ENCODE measurements around the gene ARHGDIG.

- TF ChIP-seq, protein P1, sequence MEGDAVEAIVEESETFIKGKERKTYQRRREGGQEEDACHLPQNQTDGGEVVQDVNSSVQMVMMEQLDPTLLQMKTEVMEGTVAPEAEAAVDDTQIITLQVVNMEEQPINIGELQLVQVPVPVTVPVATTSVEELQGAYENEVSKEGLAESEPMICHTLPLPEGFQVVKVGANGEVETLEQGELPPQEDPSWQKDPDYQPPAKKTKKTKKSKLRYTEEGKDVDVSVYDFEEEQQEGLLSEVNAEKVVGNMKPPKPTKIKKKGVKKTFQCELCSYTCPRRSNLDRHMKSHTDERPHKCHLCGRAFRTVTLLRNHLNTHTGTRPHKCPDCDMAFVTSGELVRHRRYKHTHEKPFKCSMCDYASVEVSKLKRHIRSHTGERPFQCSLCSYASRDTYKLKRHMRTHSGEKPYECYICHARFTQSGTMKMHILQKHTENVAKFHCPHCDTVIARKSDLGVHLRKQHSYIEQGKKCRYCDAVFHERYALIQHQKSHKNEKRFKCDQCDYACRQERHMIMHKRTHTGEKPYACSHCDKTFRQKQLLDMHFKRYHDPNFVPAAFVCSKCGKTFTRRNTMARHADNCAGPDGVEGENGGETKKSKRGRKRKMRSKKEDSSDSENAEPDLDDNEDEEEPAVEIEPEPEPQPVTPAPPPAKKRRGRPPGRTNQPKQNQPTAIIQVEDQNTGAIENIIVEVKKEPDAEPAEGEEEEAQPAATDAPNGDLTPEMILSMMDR (conservative IDR thresholded peaks at IDR 0.05; ENCODE audit: low read depth, low read length) = no peak
- TF ChIP-seq RCOR1 (IDR thresholded peaks at IDR 0.05; ENCODE audit: insufficient replicate concordance, low read length) = no peak
- TF ChIP-seq MXI1 (IDR thresholded peaks at IDR 0.05; ENCODE audit: borderline replicate concordance, low read depth, low read length) = no peak
- TF ChIP-seq POLR2A (IDR thresholded peaks at IDR 0.05; ENCODE audit: low read depth, low read length) = no peak
Measured at GRCh38 chr16:293043-293775, 12.8 kb downstream of the ARHGDIG start.
